ENCODE data around the gene XRCC3. TPM values are rescaled to one million over a fixed set of nuclear protein-coding genes. Genes with fewer than 3 reads are reported as not detected.

The XRCC3 gene
- total RNA-seq, 1 donor from 2014 or later: 4.1 TPM

DNA sequence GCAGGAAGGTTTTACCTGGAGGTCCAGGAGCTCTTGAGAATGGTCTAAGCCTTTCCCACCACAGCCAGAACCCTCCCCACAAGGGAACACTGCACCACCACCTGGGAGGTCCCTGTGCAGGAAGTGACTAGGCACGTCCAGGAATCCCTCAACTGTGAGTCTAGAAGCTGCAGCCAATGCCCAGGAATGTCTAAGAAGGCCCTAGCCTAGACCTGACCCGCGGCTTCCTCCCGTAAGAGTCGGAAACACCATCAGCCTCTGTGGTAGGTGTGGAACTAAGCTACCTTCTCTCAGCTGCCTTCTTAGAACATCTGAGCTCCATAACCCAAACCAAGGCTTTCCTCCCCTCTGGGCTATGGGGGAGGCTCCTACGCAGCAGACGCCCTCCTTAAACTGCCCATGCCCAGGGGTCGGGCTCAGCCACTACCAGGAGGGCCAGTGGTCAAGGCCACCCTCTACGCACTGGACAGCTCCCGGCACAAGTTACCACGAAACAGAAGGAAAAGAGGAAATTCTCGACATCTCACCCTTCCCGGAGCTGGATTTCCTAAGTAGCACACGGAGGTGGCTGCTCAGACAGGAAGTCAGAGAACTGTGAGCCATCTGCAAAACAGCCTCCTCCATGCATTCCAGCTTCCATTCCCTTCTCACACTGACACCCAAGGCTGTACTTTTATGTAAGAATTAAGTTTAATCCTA lies 25.9 kb upstream of the XRCC3 start:
- no peaks in the 10 kb centered on the region for H3K9me3 ChIP-seq (replicated peaks)
- H3K27ac ChIP-seq (replicated peaks): peak overlapping the region; percentile 6
- DNase-seq: no peak
- H3K4me1 ChIP-seq: peaks cover 26% of the 10 kb centered on the region
- no peak overlapping the region for H3K4me3 ChIP-seq
- intact Hi-C loops (cut with micrococcal nuclease): no loop called here
- TF ChIP-seq, protein P1, sequence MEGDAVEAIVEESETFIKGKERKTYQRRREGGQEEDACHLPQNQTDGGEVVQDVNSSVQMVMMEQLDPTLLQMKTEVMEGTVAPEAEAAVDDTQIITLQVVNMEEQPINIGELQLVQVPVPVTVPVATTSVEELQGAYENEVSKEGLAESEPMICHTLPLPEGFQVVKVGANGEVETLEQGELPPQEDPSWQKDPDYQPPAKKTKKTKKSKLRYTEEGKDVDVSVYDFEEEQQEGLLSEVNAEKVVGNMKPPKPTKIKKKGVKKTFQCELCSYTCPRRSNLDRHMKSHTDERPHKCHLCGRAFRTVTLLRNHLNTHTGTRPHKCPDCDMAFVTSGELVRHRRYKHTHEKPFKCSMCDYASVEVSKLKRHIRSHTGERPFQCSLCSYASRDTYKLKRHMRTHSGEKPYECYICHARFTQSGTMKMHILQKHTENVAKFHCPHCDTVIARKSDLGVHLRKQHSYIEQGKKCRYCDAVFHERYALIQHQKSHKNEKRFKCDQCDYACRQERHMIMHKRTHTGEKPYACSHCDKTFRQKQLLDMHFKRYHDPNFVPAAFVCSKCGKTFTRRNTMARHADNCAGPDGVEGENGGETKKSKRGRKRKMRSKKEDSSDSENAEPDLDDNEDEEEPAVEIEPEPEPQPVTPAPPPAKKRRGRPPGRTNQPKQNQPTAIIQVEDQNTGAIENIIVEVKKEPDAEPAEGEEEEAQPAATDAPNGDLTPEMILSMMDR (IDR thresholded peaks at IDR 0.05; ENCODE audit: borderline replicate concordance): no peak
- H3K27me3 ChIP-seq (ENCODE audit: low read depth): no peaks in the 10 kb centered on the region
- H3K36me3 ChIP-seq: peaks cover 99% of the 10 kb centered on the region

DNA sequence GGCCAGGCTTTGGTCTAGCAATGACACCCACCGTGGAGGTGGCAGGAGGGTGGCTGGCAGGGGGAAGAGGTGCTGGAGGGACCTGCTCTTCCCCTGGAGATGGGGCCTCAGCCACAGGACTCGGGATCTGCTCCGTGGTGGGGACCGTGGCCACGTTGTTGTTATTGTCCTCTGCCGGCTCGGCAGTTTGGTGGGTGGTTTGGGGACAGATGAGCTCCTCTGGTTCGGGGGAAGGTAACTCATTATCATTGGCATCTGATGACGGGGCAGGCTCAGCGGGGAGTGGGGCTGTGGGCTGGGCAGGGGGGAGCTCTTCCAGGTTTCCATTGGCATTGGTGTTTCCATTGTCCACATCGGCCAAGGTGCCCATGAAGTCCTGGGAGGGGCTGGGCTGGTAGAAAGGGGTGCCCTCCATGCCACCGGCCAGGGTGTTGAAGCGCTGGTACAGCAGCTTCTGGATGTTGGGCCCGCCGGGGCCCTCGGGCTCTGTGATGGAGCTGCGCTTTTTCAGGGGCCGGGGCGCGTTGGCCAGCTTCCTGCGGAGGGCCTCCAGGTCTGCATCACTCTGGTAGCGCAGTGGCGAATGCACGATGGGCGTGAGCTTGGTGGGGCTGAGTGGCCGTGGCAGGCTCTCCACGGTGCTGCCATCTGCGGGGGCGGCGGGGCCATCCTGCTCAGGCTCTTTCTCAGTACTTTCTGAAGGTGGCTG lies 24.7 kb upstream of the XRCC3 start:
- H3K4me1 ChIP-seq: peaks cover 38% of the 10 kb centered on the region
- TF ChIP-seq, protein P1 (IDR thresholded peaks at IDR 0.05; ENCODE audit: borderline replicate concordance): no peak
- no peaks in the 10 kb centered on the region for H3K27me3 ChIP-seq (ENCODE audit: low read depth)
- no peak for DNase-seq
- intact Hi-C loops (cut with micrococcal nuclease): no loop called here
- H3K27ac ChIP-seq (replicated peaks): no peak overlapping the region
- no peaks in the 10 kb centered on the region for H3K9me3 ChIP-seq (replicated peaks)
- H3K36me3 ChIP-seq: peaks cover 99% of the 10 kb centered on the region
- no peak overlapping the region for H3K4me3 ChIP-seq

DNA sequence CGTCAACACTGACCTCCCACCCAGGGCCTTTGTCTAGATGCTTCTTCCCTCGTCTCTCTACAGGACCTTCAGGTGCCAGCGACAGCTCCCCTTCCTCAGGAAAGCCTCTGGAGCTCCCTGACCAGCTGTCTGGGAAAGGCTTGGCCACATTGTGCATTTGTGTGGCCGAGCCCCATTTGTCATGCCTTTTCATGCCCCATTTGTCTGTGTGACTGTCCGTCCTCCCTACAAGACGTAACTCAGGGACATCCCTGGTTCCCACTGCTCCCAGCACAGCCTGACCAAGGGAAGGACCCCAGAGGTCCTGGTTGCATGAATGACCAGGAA lies 24.2 kb upstream of the XRCC3 start:
- peaks cover 99% of the 10 kb centered on the region for H3K36me3 ChIP-seq
- peaks cover 43% of the 10 kb centered on the region for H3K4me1 ChIP-seq
- TF ChIP-seq, protein P1 (IDR thresholded peaks at IDR 0.05; ENCODE audit: borderline replicate concordance): no peak
- no peak overlapping the region for H3K27ac ChIP-seq (replicated peaks)
- no peak for DNase-seq
- H3K27me3 ChIP-seq (ENCODE audit: low read depth): no peaks in the 10 kb centered on the region
- intact Hi-C loops (cut with micrococcal nuclease): no loop called here
- H3K9me3 ChIP-seq (replicated peaks): no peaks in the 10 kb centered on the region
- H3K4me3 ChIP-seq: no peak overlapping the region

DNA sequence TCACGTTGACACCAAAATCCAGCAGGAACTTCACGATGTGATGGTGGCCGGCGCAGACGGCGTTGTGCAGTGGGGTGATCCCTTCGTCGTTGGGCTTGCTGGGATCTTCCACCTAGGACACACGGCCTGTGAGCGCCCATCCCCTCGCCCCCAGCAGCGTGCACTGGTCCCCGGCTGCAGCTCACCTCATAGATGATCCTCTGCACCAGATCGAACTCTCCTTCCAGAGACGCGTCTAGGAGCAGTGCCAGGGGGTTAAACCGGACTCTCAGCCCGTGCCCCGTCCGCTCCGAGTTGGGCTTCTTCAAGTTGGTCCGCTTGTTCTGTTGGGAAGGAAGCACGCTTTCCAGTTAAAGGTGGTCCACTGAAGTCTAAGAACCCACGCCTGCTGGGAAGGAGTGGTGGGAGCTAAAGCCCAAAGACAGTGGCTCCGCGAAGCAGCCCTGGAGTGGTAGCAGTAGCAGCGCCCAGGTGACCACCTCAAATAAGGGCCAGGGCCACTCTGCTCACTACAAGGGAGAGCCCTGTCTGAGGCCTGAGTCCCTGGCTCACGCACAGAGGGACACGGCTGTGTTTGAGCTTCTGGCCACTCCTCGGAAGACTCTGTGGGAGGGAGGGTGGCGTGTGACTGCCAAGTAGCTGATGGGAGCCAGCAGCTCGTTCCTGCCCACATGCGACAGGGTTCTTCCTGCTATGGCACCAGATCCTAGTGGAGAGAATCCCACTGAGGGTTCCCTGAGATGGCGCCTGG lies 23.6 kb upstream of the XRCC3 start:
- TF ChIP-seq, protein P1 (IDR thresholded peaks at IDR 0.05; ENCODE audit: borderline replicate concordance): no peak
- intact Hi-C loops (cut with micrococcal nuclease): no loop called here

DNA sequence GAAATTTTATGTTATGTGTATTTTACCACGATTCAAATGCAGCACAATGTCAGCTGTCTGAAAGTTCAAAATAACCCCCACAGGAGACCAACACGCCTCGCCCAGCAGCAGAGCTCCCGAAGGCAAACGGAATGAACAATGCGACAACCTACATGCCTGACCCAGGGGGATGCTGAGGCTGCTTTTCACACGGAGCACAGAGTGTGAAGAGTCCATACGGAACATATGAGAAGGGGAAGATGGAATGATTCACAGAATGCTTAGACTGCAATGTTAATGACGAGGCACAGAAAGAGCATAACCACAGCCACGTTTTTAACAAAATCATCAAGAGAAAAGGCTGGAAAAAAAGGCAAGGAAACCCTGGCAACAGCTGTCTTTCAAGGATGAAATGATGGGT lies 22.9 kb upstream of the XRCC3 start:
- Histone ChIP-seq H3K27me3 (ENCODE audit: low read depth) (no peaks in the 10 kb centered on the region), H3K36me3 (peaks cover 100% of the 10 kb centered on the region), H3K9me3 (replicated peaks) (no peaks in the 10 kb centered on the region), H3K27ac (replicated peaks) (no peak overlapping the region), H3K4me3 (no peak overlapping the region), H3K4me1 (peaks cover 48% of the 10 kb centered on the region)
- DNase-seq: no peak
- intact Hi-C loops (cut with micrococcal nuclease): no loop called here
- TF ChIP-seq, protein P1 (IDR thresholded peaks at IDR 0.05; ENCODE audit: borderline replicate concordance): no peak

More for the DNA sequence above, 23.6 kb upstream of the XRCC3 start:
- no peak overlapping the region for H3K27ac ChIP-seq (replicated peaks)
- no peaks in the 10 kb centered on the region for H3K9me3 ChIP-seq (replicated peaks)
- H3K36me3 ChIP-seq: peaks cover 100% of the 10 kb centered on the region
- H3K27me3 ChIP-seq (ENCODE audit: low read depth): no peaks in the 10 kb centered on the region
- no peak for DNase-seq
- H3K4me3 ChIP-seq: no peak overlapping the region
- peaks cover 45% of the 10 kb centered on the region for H3K4me1 ChIP-seq
